ENCODE data around the gene SCD5.

SCD5 gene

DNA sequence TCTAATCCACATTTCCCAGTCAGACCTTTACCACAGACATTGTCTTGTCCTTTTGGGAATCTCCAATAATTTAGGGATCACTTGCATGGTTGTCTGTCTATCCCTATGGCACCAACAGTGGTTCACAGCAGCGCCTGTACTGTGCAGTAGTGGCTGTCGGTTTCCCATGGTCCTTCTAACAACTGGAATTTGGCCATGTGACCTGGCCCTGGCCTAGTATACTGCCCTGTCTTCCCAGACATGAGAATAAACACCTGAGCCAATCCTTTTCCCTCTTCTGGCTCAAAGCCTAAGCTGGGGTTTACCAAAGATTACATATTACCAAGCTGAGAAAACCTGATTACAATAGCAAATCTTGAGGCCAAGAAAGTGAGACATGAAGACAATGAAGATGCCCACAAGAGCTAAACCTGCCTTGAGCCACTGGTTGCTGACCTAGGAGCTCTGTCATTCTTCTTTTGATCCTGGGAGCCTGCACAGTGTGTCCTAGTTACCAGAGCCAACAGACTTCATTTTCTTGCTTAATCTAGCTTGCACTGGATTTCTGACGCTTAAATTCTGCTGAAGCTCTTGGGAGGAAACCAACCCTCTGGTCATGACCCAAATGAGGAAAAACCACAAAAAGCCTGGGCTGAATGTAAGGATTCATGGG is 92.1 kb downstream of the SCD5 start:
- no peak for DNase-seq (ENCODE audit: low read depth, low spot score)
- H3K4me3 ChIP-seq (ENCODE audit: low read length) = no peak overlapping the region

GRCh38 chr4:82705928-82706300 is 92.7 kb downstream of the SCD5 start:
- no peak overlapping the region for H3K4me3 ChIP-seq (ENCODE audit: low read length)
- no peak for DNase-seq (ENCODE audit: low read depth, low spot score)

- H3K4me3 ChIP-seq (ENCODE audit: low read length) = no peak overlapping the region
- DNase-seq (ENCODE audit: low read depth, low spot score) = no peak
These were observed 93.2 kb downstream of the SCD5 start for GRCh38 chr4:82705169-82705927.

DNA sequence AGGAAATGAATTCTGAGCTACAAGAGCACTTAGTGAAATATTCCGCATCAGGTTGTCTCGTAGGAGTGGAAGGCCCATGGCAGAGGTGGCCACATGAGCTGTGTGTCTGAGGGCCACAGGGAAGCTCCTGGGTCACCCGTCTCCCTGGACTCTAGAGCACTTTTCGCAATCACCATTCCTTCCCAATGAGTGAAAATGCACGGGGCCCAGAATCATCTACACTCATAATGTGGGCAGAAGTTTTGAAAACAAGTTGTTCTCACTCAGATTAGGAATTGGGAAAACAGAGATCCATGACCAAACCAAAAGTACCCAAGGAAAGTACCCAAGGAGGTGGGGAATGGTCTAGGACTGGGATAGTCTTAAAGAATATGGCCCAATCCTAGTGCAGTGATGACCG is 94.4 kb downstream of the SCD5 start:
- H3K4me3 ChIP-seq (ENCODE audit: low read length) = no peak overlapping the region
- no peak for DNase-seq (ENCODE audit: low read depth, low spot score)

DNA sequence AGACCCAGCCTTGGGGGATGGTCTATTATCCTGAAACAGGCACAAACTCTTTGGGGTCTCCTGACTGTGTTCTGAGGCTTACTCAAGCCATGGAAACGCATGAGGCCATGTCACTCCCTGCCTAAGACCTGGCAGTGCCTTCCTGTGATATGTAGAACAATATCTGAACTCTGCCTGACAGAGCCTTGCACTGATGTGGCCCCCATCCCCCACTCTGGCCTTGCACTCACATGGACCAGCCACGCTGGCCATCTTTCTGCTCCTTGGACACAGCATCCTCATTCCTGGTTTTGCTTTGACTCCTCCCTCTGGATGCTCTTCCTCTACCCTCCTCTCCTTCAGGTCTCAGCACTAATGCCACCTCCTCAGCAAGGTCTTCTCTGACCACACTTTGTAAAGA is 100.2 kb downstream of the SCD5 start:
- no peak overlapping the region for H3K4me3 ChIP-seq (ENCODE audit: low read length)
- no peak for DNase-seq (ENCODE audit: low read depth, low spot score)

- H3K4me3 ChIP-seq (ENCODE audit: low read length) = no peak overlapping the region
- DNase-seq (ENCODE audit: low read depth, low spot score) = no peak
These were observed 101.0 kb downstream of the SCD5 start for GRCh38 chr4:82697561-82697960.

- H3K4me3 ChIP-seq (ENCODE audit: low read length) = no peak overlapping the region
- DNase-seq (ENCODE audit: low read depth, low spot score) = no peak
These were observed 102.3 kb downstream of the SCD5 start for GRCh38 chr4:82696117-82696860.

GRCh38 chr4:82694892-82695291 is 103.7 kb downstream of the SCD5 start:
- no peak overlapping the region for H3K4me3 ChIP-seq (ENCODE audit: low read length)
- no peak for DNase-seq (ENCODE audit: low read depth, low spot score)

GRCh38 chr4:82694046-82694445 is 104.5 kb downstream of the SCD5 start:
- DNase-seq (ENCODE audit: low read depth, low spot score) = no peak
- no peak overlapping the region for H3K4me3 ChIP-seq (ENCODE audit: low read length)

GRCh38 chr4:82692101-82692780 is 106.4 kb downstream of the SCD5 start:
- DNase-seq (ENCODE audit: low read depth, low spot score) = no peak
- no peak overlapping the region for H3K4me3 ChIP-seq (ENCODE audit: low read length)

DNA sequence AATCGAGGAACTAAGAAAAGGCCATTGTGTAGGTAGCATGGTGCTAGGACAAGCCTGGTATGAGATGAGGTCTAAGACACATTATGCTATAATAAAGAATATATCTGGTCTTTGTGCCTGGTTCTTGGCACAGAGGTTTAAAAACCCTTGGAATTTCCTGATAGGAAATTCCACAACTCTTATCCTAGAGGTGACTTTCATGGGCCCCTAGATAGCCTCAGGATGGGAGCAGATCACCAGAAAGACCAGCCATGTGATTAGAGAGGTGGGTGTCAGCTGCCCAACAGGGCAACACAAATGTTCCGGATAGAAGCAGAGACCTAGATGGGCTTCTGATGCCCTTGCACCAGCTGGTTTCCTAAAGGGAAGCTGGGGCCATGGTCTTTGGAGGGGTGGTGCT is 107.2 kb downstream of the SCD5 start:
- DNase-seq (ENCODE audit: low read depth, low spot score) = no peak
- no peak overlapping the region for H3K4me3 ChIP-seq (ENCODE audit: low read length)

GRCh38 chr4:82688091-82688795 is 110.4 kb downstream of the SCD5 start:
- DNase-seq (ENCODE audit: low read depth, low spot score) = no peak
- H3K4me3 ChIP-seq (ENCODE audit: low read length) = no peak overlapping the region

DNA sequence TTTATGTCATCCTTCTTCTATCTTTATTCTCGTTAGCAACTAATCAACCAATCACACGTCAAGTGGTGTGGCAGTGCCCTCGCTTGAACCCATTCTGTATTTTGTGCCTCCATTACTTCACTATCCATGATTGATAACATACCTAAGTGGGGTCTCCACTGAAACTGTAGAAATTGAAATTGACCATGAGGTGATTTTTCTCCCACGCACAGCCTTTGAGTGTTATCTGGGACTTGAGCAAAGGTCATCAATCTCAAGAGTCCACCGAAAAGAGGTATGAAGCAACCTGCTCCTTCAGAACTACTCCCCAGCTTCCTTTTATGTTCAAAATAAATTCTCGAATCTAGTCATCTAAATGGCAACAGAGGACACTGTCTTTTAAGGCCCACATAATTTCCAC is 111.1 kb downstream of the SCD5 start:
- no peak overlapping the region for H3K4me3 ChIP-seq (ENCODE audit: low read length)
- DNase-seq (ENCODE audit: low read depth, low spot score) = no peak

- H3K4me3 ChIP-seq (ENCODE audit: low read length) = no peak overlapping the region
These were observed 116.8 kb downstream of the SCD5 start for GRCh38 chr4:82681754-82682153.

DNA sequence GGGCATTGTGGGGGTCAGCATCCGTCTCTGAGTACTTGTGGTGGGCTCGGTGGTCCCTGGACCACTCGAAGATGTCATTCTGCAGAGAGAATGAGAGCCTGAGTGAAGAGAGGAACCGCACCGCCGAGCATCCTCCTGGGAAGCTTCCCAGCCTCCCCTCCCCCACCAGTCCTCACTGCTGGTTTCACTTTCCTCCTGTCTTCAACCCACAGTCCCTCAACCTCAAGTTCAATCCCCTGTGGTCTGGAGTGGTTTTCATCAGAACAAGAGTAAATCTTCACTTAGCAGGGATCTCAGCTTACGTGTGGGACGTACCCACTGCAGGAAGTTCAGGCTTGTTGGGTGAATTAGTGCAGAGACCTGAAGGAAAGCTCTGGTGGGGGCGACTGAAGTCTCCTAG is 117.8 kb downstream of the SCD5 start:
- H3K4me3 ChIP-seq (ENCODE audit: low read length) = no peak overlapping the region
- DNase-seq (ENCODE audit: low read depth, low spot score) = peak; percentile 52

More at GRCh38 chr4:82681754-82682153, 116.8 kb downstream of the SCD5 start:
- no peak for DNase-seq (ENCODE audit: low read depth, low spot score)

- H3K4me3 ChIP-seq (ENCODE audit: low read length) = no peak overlapping the region
- no peak for DNase-seq (ENCODE audit: low read depth, low spot score)
These were observed 119.1 kb downstream of the SCD5 start for GRCh38 chr4:82679531-82679930.

DNA sequence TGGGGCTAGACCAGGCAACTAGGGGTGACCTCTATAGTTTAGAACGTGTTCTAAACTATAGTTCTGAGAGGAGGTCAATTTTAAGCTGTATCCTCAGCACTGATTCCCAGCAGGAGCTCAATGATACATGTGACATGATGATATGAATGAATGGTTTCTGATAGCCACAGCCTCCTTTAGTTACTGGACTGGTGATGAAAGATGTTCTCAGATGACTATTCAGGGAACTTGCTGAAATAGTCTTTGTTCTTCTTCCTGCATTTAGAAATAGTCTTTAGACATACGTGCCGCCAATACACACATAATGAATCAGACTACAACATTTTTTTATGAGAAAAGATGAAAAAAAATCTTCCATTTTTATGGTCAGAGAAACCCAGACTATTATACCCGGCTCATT is 120.5 kb downstream of the SCD5 start:
- no peak overlapping the region for H3K4me3 ChIP-seq (ENCODE audit: low read length)
- DNase-seq (ENCODE audit: low read depth, low spot score) = no peak

- H3K4me3 ChIP-seq (ENCODE audit: low read length) = no peak overlapping the region
- DNase-seq (ENCODE audit: low read depth, low spot score) = no peak
These were observed 121.3 kb downstream of the SCD5 start for GRCh38 chr4:82677327-82677726.

DNA sequence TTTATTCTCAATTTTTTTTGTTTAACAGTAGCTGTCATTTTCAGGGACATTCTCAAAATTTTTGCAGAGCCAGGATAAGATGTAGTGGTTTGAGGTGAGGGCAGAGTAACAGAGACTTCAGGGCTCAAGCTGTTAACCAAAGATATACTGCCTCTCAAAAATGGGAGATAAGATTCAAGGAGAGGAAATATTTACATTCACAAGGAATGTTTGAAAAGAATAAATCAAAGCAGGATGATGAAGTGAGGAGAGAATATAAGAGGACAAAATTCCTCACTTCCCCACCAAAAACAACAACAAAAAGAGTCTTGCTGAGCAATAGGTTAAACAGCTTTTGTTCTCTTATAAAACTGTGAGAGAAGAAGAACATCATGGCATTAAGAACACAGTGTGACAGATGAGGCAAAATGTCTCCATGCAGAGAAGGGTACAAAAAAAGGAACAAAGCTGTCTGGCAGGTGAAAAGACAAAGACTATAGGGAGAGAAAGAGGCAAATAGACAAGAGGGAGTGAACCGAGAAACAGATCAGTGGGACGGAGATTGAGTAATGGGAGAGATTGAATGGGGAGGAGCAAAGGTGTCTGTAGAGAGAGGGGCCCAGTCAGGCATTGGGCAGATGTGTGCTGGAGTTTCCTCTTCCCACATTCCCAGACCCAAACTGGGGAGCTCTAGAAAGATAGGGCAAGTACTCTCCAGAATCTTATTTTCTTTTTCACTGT is 130.7 kb downstream of the SCD5 start:
- DNase-seq (ENCODE audit: low read depth, low spot score) = no peak
- H3K4me3 ChIP-seq (ENCODE audit: low read length) = no peak overlapping the region

Measured in Jurkat, Clone E6-1 (cell line).